Dendritic cell treated with granulocyte-macrophage colony-stimulating factor and Interleukin-4, amounts not matched to agents 40 ng/mL and 50 ng/mL, for 4 days (primary cell): ENCODE results near the gene TF.
"Not testable (repeated sequence)": the region's sequence is repeated elsewhere in the genome, so short reads cannot be mapped to it uniquely, and the experiment has no call there.

Source experiments
- H3K27ac Mint-ChIP-seq: one replicate; pipeline ENCODE4 v1.8.0; 2022; ENCODE audit warnings: mild to moderate bottlenecking, mixed read lengths
- H3K27me3 Mint-ChIP-seq: one replicate; pipeline ENCODE4 v1.8.0; 2022; ENCODE audit warnings: mild to moderate bottlenecking, mixed read lengths
- H3K36me3 Mint-ChIP-seq: one replicate; pipeline ENCODE4 v1.8.0; 2022; ENCODE audit warnings: low read depth, mixed read lengths
- H3K4me1 Mint-ChIP-seq: one replicate; pipeline ENCODE4 v1.8.0; 2022; ENCODE audit warnings: low read depth, mixed read lengths
- H3K4me3 Mint-ChIP-seq: one replicate; pipeline ENCODE4 v1.8.0; 2022; ENCODE audit warnings: mild to moderate bottlenecking, moderate library complexity, mixed read lengths
- H3K9me3 Mint-ChIP-seq: one replicate; pipeline ENCODE4 v1.8.0; 2022; ENCODE audit warnings: mixed read lengths
- intact Hi-C: fragments of 100-400 bp; cut with micrococcal nuclease; formaldehyde crosslinking; loops from one replicate; pipeline ENCODE4 v1.15.0; 2022

The TF gene

GRCh38 chr3:133730993-133731392 lies 15.2 kb upstream of the TF start:
- H3K9me3 Mint-ChIP-seq = peaks cover 26% of the 10 kb centered on the region
- intact Hi-C loops = no loop called here
- H3K36me3 Mint-ChIP-seq = no peaks in the 10 kb centered on the region
- no peaks in the 10 kb centered on the region for H3K4me1 Mint-ChIP-seq
- no peak overlapping the region for H3K4me3 Mint-ChIP-seq
- H3K27me3 Mint-ChIP-seq = peaks cover 2% of the 10 kb centered on the region
- H3K27ac Mint-ChIP-seq = no peak overlapping the region

- H3K9me3 Mint-ChIP-seq = peaks cover 26% of the 10 kb centered on the region
- H3K4me1 Mint-ChIP-seq, H3K36me3 Mint-ChIP-seq, intact Hi-C loops, H3K4me3 Mint-ChIP-seq, H3K27ac Mint-ChIP-seq, H3K27me3 Mint-ChIP-seq: not testable (repeated sequence)
Measured at GRCh38 chr3:133732231-133732630, 14.0 kb upstream of the TF start.

GRCh38 chr3:133733226-133733625 lies 13.0 kb upstream of the TF start:
- peaks cover 8% of the 10 kb centered on the region for H3K27me3 Mint-ChIP-seq
- intact Hi-C loops = no loop called here
- H3K4me3 Mint-ChIP-seq = no peak overlapping the region
- H3K27ac Mint-ChIP-seq = no peak overlapping the region
- H3K36me3 Mint-ChIP-seq = no peaks in the 10 kb centered on the region
- no peaks in the 10 kb centered on the region for H3K4me1 Mint-ChIP-seq
- peaks cover 21% of the 10 kb centered on the region for H3K9me3 Mint-ChIP-seq

GRCh38 chr3:133734305-133734704 lies 11.9 kb upstream of the TF start:
- Mint-ChIP-seq H3K27me3 (peaks cover 10% of the 10 kb centered on the region), H3K4me1 (no peaks in the 10 kb centered on the region), H3K4me3 (no peak overlapping the region), H3K9me3 (peaks cover 10% of the 10 kb centered on the region), H3K27ac (no peak overlapping the region), H3K36me3 (no peaks in the 10 kb centered on the region)
- intact Hi-C loops = no loop called here

- no peak overlapping the region for H3K4me3 Mint-ChIP-seq
- intact Hi-C loops = no loop called here
- peaks cover 33% of the 10 kb centered on the region for H3K27me3 Mint-ChIP-seq
- H3K36me3 Mint-ChIP-seq = no peaks in the 10 kb centered on the region
- H3K4me1 Mint-ChIP-seq = peaks cover 8% of the 10 kb centered on the region
- no peak overlapping the region for H3K27ac Mint-ChIP-seq
- H3K9me3 Mint-ChIP-seq = no peaks in the 10 kb centered on the region
Measured at GRCh38 chr3:133742351-133743091, 3.7 kb upstream of the TF start.

- peaks cover 8% of the 10 kb centered on the region for H3K4me1 Mint-ChIP-seq
- no peak overlapping the region for H3K27ac Mint-ChIP-seq
- no peak overlapping the region for H3K4me3 Mint-ChIP-seq
- no peaks in the 10 kb centered on the region for H3K36me3 Mint-ChIP-seq
- intact Hi-C loops = no loop called here
- H3K27me3 Mint-ChIP-seq = peaks cover 38% of the 10 kb centered on the region
- H3K9me3 Mint-ChIP-seq = no peaks in the 10 kb centered on the region
Measured at GRCh38 chr3:133744241-133744640, 2.0 kb upstream of the TF start.

- Mint-ChIP-seq H3K27me3 (peaks cover 42% of the 10 kb centered on the region), H3K9me3 (no peaks in the 10 kb centered on the region), H3K36me3 (no peaks in the 10 kb centered on the region), H3K4me1 (peaks cover 8% of the 10 kb centered on the region), H3K4me3 (no peak overlapping the region), H3K27ac (no peak overlapping the region)
- intact Hi-C loops = no loop called here
Measured at GRCh38 chr3:133745108-133745507, 1.1 kb upstream of the TF start.

- H3K27ac Mint-ChIP-seq = no peak overlapping the region
- H3K4me1 Mint-ChIP-seq = peaks cover 8% of the 10 kb centered on the region
- peaks cover 42% of the 10 kb centered on the region for H3K27me3 Mint-ChIP-seq
- no peaks in the 10 kb centered on the region for H3K36me3 Mint-ChIP-seq
- no peaks in the 10 kb centered on the region for H3K9me3 Mint-ChIP-seq
- no peak overlapping the region for H3K4me3 Mint-ChIP-seq
- intact Hi-C loops = no loop called here
Measured at GRCh38 chr3:133746712-133747066, 496 bp downstream of the TF start.

- intact Hi-C loops = no loop called here
- peaks cover 40% of the 10 kb centered on the region for H3K27me3 Mint-ChIP-seq
- H3K9me3 Mint-ChIP-seq = no peaks in the 10 kb centered on the region
- H3K4me3 Mint-ChIP-seq = no peak overlapping the region
- no peak overlapping the region for H3K27ac Mint-ChIP-seq
- H3K4me1 Mint-ChIP-seq = peaks cover 8% of the 10 kb centered on the region
- H3K36me3 Mint-ChIP-seq = no peaks in the 10 kb centered on the region
Measured at GRCh38 chr3:133747373-133747772, 1.2 kb downstream of the TF start.

- Mint-ChIP-seq H3K4me3 (no peak overlapping the region), H3K9me3 (no peaks in the 10 kb centered on the region), H3K27ac (no peak overlapping the region), H3K4me1 (peaks cover 8% of the 10 kb centered on the region), H3K27me3 (peaks cover 40% of the 10 kb centered on the region), H3K36me3 (no peaks in the 10 kb centered on the region)
- intact Hi-C loops = no loop called here
Measured at GRCh38 chr3:133747907-133748639, 1.9 kb downstream of the TF start.

- no peaks in the 10 kb centered on the region for H3K9me3 Mint-ChIP-seq
- H3K27me3 Mint-ChIP-seq = peaks cover 34% of the 10 kb centered on the region
- intact Hi-C loops = no loop called here
- H3K4me3 Mint-ChIP-seq = no peak overlapping the region
- no peak overlapping the region for H3K27ac Mint-ChIP-seq
- peaks cover 8% of the 10 kb centered on the region for H3K4me1 Mint-ChIP-seq
- no peaks in the 10 kb centered on the region for H3K36me3 Mint-ChIP-seq
Measured at GRCh38 chr3:133749427-133750258, 3.5 kb downstream of the TF start.

- Mint-ChIP-seq H3K27ac (no peak overlapping the region), H3K9me3 (no peaks in the 10 kb centered on the region), H3K4me1 (peaks cover 8% of the 10 kb centered on the region), H3K4me3 (no peak overlapping the region), H3K36me3 (no peaks in the 10 kb centered on the region), H3K27me3 (peaks cover 32% of the 10 kb centered on the region)
- intact Hi-C loops = no loop called here
Measured at GRCh38 chr3:133750259-133750656, 4.1 kb downstream of the TF start.

- intact Hi-C loops = no loop called here
- Mint-ChIP-seq H3K4me3 (no peak overlapping the region), H3K27me3 (peaks cover 10% of the 10 kb centered on the region), H3K9me3 (no peaks in the 10 kb centered on the region), H3K36me3 (no peaks in the 10 kb centered on the region), H3K4me1 (no peaks in the 10 kb centered on the region), H3K27ac (no peak overlapping the region)
Measured at GRCh38 chr3:133753107-133753778, 7.0 kb downstream of the TF start.

GRCh38 chr3:133753779-133754164 lies 7.6 kb downstream of the TF start:
- Mint-ChIP-seq H3K27ac (no peak overlapping the region), H3K9me3 (no peaks in the 10 kb centered on the region), H3K4me3 (no peak overlapping the region), H3K27me3 (peaks cover 9% of the 10 kb centered on the region), H3K4me1 (no peaks in the 10 kb centered on the region), H3K36me3 (no peaks in the 10 kb centered on the region)
- intact Hi-C loops = no loop called here
